GM19452 (cell line): ENCODE results near the gene FMO4.
"Not testable (repeated sequence)": the region's sequence is repeated elsewhere in the genome, so short reads cannot be mapped to it uniquely, and the experiment has no call there.

ENCODE experiments used
- ATAC-seq: cut with Tn5 transposase; IDR thresholded peaks from one replicate; pipeline ENCODE4 v1.9.1; 2021; ENCODE audit not compliant: unreplicated experiment

Gene FMO4, protein sequence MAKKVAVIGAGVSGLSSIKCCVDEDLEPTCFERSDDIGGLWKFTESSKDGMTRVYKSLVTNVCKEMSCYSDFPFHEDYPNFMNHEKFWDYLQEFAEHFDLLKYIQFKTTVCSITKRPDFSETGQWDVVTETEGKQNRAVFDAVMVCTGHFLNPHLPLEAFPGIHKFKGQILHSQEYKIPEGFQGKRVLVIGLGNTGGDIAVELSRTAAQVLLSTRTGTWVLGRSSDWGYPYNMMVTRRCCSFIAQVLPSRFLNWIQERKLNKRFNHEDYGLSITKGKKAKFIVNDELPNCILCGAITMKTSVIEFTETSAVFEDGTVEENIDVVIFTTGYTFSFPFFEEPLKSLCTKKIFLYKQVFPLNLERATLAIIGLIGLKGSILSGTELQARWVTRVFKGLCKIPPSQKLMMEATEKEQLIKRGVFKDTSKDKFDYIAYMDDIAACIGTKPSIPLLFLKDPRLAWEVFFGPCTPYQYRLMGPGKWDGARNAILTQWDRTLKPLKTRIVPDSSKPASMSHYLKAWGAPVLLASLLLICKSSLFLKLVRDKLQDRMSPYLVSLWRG

DNA sequence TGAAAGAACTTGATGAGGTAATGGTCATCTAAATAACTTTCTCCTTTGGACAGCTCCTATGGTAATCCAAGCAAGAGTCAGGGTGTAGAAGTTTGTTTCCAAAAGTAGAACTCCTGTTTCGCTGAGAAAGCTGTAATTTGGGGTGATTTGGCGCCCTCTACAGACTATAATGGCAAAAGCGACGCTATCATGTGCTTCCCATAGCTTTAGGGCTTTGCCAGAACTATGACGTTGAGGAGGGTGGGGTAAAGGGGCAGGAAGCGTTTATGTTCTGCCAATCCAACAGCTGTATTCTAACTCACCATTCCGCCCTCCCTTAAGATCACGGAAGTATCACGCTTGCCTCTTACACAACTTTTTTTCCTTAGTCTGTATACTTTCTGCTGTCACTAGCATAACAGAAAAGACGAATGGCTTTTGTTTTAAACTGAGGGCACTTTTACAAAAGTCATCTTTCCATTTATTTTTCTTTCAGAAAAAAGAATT, at the start of gene FMO4:
Gene FMO4, plus strand, starts transcription at position 349 of the 486 bp plus-strand sequence. CDS start 5,643 bp downstream, outside the sequence.
- peak; percentile 99 for ATAC-seq

DNA sequence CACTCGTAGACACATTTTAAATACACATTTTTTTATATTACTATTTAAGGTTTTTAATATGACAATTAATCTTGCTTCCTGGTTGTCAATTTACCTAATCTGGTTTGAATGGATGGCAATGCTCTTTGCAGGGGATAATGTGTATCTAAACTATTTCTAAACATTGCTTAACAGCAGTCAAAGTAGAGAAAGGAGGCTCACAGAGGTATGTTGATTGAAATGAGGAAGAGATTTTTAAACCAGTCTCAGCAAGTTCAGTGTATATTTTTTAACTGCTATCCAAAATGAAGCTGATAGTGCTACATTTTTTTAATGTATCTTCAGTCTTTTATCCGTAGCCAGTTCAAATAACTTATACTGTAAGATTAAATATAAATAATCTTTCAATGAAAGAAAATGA, 48.3 kb upstream of the FMO4 start:
- no peak for ATAC-seq

- ATAC-seq, result no peak
These were observed 47.1 kb upstream of the FMO4 start for GRCh38 chr1:171266930-171267329.

GRCh38 chr1:171267391-171267790, 46.6 kb upstream of the FMO4 start:
- ATAC-seq, result no peak

- ATAC-seq, result no peak
These were observed 43.2 kb upstream of the FMO4 start for GRCh38 chr1:171270806-171271205.

DNA sequence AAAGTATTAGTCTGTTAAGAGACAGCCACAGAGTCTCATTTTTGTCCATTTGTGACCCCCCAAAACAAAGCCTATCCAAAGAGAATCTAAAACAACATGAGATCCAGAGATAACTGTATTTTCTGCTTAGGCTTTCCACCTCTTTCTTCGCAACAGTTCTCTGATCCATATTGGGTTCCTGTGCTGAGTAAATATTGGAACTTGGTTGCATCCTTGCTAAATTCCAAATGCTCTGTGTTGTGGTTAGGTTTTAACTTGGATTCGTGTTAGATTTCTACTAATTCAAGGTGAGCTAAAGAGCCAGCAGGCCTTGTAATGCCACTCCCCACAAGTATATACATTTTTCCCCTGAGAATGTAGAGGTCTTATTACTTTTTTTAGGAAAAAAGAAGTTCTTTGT, 36.4 kb upstream of the FMO4 start:
- ATAC-seq, result no peak

- ATAC-seq, result no peak
These were observed 34.7 kb upstream of the FMO4 start for GRCh38 chr1:171279234-171279633.

DNA sequence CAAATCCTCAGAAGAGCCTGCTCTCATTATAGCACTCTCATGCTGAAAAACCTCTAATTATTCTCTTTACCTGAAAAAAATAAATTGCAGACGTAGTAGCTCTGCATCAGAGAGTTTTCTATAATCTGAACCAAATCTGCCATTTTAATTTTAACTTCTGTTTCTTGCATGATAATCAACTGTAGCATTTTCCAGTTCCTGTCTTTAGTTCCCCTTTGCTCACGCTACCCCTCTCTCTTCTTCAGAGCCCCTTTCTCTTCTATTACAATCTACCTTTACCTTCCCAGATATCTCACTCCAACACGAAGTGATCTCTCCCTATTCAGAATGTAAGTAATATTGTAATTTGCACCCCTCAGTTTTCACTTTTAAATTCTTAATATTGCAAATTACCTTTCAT, 34.3 kb upstream of the FMO4 start:
- ATAC-seq, result no peak

DNA sequence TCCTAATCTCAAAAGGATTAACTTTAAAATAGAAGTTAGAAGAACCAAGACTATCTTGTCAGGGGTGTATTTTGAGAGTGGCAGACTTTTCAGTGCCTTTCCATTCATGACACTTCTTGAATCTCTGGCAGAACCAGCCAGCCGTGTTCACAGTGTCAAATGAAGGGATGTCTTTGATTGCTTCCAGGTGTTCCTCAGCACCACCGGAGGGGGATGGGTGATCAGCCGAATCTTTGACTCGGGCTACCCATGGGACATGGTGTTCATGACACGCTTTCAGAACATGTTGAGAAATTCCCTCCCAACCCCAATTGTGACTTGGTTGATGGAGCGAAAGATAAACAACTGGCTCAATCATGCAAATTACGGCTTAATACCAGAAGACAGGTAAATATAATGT, 33.4 kb upstream of the FMO4 start:
- no peak for ATAC-seq

DNA sequence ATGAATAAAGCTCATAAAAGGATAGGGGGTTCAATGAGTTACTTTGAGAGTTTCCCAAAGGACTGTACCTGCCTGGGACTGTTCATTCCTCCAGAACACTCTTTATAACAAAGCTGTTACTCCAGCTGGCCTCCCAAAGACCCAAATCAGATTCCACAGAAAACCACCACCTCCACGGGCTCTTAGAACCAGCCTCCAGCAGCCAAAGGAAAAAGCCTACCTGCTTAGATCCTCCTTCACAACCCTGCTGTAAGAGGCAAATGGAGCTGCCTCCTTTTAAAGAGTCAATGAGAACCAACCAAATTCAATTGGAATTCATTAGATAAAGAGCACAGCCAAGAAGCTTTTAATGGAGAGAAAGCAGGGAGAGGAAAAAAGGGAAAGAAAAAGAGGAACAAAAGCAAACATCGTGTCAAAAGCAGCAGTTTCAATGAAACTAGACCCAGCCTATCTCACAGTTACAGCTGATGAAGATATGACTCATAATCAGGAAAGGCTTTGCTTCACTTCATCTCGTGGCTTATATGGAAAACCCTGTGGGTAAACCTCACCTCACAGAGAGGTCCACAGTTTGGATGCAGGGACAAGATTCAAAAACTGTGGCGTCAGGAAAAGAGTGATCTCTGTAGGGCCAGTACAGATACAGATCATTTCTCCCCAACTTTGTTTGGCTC, 27.8 kb upstream of the FMO4 start:
- ATAC-seq, result peak; percentile 58

DNA sequence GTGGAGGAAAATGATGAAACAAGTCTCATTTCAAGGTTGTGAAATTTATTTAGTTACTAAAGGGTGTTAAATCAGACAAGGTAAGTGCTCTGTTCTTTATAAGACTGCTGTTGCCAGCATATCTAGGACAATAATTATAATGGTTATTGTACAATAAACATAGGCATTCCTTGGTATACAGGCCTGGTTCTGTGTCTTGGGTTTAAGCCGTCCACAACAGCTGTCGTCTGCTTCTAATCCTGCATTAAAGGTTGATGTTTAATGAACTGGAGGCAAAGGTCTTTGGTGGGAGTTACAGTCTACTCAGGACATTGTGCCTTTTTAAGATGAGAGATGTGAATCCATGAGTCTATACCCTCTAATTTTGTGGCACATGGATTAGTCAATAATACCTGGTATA, 23.4 kb upstream of the FMO4 start:
- no peak for ATAC-seq

DNA sequence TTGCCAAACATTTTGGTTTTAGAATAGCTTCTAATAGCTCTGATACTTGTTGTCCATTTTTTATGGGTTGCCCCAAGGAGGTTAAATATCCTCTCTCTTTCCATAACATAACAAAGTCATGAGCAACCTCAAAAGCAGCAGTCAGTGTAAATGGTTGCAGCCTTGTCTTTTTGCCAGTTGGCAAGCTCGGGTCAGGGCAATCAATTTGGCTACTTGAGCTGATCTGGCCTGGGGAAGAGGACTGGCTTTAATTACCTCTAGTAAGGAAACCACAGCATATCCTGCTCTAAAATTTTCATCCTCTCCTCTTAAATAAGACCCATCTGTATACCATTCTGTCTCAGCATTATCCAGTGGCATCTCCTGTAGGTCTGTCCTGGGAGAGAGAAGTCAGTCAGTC, 21.2 kb upstream of the FMO4 start:
- ATAC-seq, result no peak

DNA sequence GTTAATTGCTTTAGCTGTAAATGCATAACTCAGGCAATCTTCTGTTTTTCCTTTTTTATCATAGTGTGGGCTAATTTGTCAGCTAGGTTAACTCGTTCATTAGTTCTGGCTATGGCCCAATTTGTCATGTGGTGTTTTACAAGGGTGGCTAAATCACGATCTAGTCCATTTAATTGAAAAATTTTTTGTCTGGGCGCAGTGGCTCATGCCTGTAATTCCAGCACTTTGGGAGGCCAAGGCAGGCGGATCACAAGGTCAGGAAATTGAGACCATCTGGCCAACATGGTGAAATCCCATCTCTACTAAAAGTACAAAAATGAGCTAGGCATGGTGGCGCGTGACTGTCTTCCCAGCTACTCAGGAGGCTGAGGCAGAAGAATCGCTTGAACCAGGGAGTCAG, 18.6 kb upstream of the FMO4 start:
- ATAC-seq, result not testable (repeated sequence)

GRCh38 chr1:171295821-171296220, 18.2 kb upstream of the FMO4 start:
- ATAC-seq, result no peak

DNA sequence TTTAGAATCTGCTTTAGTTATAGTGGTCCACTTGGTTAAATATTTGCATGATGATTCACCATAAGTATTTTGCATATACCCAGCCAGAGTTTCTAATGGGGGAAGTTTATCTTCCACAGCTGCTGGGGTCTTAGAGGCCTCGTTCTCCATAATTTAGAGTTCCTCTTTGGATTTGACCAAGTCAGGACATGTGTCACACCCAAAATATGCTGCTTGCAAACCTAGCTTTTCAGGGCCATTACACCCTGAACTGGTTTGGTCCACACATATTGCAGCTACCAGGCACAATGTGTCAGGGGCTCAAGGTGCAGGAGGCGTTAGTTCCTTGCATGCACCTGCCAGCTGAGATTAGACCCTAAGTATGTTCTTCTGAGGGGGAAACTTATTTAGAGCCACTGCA, 17.1 kb upstream of the FMO4 start:
- no peak for ATAC-seq

- ATAC-seq, result no peak
These were observed 15.3 kb upstream of the FMO4 start for GRCh38 chr1:171298696-171299095.

DNA sequence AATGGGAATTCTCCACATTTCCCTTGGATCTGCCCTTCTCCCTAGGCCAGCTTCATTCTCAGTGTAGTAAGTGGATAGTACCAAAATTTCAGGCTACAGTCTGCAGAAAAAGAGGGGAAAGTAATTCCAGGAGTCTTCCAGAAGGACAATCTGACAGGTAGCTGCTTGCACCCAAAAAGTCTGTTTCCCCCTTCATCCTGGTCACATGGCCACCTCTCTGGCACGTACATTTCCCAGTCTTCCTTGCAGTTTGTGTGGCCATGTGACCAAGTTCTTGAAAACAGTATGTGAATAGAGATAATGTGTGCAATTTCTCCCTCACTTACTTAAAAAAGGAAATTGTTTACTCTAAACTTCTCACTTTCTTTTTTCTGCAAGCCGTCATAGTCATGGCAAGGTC, 14.6 kb upstream of the FMO4 start:
- no peak for ATAC-seq

- ATAC-seq, result no peak
These were observed 13.6 kb upstream of the FMO4 start for GRCh38 chr1:171300401-171300800.

GRCh38 chr1:171310661-171311087, 3.3 kb upstream of the FMO4 start:
- no peak for ATAC-seq

DNA sequence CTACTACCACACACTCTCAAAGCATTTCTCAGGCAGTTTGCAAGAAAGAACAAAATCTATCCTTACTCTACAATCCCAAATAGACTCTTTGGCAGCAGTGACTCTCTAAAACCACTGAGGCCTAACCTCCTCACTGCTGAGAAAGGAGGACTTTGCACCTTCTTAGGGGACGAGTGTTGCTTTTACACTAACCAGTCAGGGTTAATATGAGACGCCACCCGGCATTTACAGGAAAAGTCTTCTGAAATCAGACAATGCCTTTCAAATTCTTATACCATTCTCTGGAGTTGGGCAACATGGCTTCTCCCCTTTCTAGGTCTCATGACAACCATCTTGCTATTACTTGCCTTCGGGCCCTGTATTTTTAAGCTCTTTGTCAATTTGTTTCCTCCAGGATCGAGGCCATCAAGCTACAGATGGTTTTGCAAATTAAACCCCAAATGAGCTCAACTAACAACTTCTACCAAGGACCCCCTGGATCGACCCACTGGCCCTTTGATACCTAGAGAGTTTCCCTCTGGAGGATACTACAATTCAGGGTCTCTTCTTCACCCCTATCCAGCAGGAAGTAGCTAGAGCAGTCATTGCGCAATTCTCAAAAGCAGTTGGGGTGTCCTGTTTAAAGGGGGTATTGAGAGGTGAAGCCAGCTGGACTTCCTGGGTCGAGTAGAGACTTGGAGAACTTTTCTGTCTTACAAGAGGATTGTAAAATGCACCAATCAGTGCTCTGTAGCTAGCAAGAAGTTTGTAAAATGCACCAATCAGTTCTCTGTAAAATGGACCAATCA, 2.0 kb upstream of the FMO4 start:
- ATAC-seq, result no peak

DNA sequence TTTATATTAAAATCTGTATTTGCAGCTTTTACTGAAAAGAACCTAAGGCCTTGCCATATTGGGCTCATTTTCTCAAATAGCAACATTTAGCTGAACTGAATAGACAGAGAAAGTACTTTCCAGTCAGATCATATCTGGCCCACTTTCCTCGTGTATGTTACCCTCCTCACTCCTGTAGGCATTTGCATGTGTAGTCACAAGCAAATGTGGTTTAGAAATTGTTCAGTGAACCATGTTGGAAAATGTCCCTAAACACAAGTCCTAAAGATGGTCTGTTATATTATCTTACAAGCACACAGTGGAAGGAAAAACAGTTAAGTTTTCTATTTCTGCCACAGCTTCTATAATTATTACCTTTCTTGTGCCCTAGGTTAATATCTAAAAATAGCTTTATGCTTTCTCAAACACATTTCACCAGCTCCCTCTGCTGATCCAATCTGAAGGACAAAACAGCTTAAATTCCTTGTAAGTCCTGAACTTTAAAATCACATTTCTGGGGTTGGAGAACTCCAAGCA, 606 bp upstream of the FMO4 start:
- peak; percentile 52 for ATAC-seq
